ENCODE measurements around the gene SSR4.

DNA sequence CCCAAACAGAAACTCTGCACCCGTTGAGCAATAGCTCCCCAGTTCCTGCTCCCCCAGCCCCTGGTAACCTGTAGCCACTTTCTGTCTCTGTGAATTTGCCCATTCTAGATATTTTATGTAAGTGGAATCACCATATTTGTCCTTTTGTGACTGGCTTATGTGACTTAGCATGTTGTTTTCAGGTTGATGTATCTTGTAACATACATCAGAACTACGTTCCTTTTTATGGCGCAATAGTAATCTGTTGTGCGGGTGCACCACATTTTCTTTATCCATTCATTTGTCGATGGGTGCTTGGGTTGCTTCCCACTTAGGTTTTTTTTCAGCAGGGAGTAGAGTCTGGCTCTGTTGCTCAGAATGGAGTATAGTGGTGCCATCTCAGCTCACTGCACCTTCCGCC is 42.5 kb downstream of the SSR4 start:
- TF ChIP-seq, protein P1, sequence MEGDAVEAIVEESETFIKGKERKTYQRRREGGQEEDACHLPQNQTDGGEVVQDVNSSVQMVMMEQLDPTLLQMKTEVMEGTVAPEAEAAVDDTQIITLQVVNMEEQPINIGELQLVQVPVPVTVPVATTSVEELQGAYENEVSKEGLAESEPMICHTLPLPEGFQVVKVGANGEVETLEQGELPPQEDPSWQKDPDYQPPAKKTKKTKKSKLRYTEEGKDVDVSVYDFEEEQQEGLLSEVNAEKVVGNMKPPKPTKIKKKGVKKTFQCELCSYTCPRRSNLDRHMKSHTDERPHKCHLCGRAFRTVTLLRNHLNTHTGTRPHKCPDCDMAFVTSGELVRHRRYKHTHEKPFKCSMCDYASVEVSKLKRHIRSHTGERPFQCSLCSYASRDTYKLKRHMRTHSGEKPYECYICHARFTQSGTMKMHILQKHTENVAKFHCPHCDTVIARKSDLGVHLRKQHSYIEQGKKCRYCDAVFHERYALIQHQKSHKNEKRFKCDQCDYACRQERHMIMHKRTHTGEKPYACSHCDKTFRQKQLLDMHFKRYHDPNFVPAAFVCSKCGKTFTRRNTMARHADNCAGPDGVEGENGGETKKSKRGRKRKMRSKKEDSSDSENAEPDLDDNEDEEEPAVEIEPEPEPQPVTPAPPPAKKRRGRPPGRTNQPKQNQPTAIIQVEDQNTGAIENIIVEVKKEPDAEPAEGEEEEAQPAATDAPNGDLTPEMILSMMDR (IDR thresholded peaks at IDR 0.05; ENCODE audit: low read depth, low read length, missing input control) = no peak
- TF ChIP-seq RAD21 (IDR thresholded peaks at IDR 0.05) (no peak), SP1 (IDR thresholded peaks at IDR 0.05) (no peak), JUND (IDR thresholded peaks at IDR 0.05) (no peak), FOXA1 (IDR thresholded peaks at IDR 0.05) (no peak), RXRA (IDR thresholded peaks at IDR 0.05) (no peak), GABPA (IDR thresholded peaks at IDR 0.05 in 1 of 2, conservative IDR thresholded peaks at IDR 0.05 in 1 of 2) (no peak), HNF4A (conservative IDR thresholded peaks at IDR 0.05) (no peak), YY1 (IDR thresholded peaks at IDR 0.05) (no peak), HNF4G (IDR thresholded peaks at IDR 0.05) (no peak), TAF1 (conservative IDR thresholded peaks at IDR 0.05) (no peak)
- TF ChIP-seq, protein P2, sequence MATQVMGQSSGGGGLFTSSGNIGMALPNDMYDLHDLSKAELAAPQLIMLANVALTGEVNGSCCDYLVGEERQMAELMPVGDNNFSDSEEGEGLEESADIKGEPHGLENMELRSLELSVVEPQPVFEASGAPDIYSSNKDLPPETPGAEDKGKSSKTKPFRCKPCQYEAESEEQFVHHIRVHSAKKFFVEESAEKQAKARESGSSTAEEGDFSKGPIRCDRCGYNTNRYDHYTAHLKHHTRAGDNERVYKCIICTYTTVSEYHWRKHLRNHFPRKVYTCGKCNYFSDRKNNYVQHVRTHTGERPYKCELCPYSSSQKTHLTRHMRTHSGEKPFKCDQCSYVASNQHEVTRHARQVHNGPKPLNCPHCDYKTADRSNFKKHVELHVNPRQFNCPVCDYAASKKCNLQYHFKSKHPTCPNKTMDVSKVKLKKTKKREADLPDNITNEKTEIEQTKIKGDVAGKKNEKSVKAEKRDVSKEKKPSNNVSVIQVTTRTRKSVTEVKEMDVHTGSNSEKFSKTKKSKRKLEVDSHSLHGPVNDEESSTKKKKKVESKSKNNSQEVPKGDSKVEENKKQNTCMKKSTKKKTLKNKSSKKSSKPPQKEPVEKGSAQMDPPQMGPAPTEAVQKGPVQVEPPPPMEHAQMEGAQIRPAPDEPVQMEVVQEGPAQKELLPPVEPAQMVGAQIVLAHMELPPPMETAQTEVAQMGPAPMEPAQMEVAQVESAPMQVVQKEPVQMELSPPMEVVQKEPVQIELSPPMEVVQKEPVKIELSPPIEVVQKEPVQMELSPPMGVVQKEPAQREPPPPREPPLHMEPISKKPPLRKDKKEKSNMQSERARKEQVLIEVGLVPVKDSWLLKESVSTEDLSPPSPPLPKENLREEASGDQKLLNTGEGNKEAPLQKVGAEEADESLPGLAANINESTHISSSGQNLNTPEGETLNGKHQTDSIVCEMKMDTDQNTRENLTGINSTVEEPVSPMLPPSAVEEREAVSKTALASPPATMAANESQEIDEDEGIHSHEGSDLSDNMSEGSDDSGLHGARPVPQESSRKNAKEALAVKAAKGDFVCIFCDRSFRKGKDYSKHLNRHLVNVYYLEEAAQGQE (IDR thresholded peaks at IDR 0.05) = no peak
- TF ChIP-seq, protein P3, sequence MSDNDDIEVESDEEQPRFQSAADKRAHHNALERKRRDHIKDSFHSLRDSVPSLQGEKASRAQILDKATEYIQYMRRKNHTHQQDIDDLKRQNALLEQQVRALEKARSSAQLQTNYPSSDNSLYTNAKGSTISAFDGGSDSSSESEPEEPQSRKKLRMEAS (IDR thresholded peaks at IDR 0.05) = no peak
- TF ChIP-seq, protein P4, sequence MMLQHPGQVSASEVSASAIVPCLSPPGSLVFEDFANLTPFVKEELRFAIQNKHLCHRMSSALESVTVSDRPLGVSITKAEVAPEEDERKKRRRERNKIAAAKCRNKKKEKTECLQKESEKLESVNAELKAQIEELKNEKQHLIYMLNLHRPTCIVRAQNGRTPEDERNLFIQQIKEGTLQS (IDR thresholded peaks at IDR 0.05) = no peak

Measured in liver (tissue), 3 donors.